Smooth muscle cell (in vitro differentiated cells): ENCODE data around the gene FHAD1. TPM values are rescaled to one million over a fixed set of nuclear protein-coding genes. Genes with fewer than 3 reads are reported as not detected.

Experiments used
- DNase-seq: peaks from one replicate; lab custom pipeline; 2025; ENCODE audit not compliant: unreplicated experiment; lab: John Stamatoyannopoulos, UW
- H2AFZ ChIP-seq: fragments of 200-600 bp; sonication (generic); 2 replicates; pipeline ENCODE4 v1.6.0; 2016; ENCODE audit warnings: antibody characterized with exemption, low read depth, mild to moderate bottlenecking
- H3F3A ChIP-seq: fragments of 200-600 bp; sonication (generic); 2 replicates; pipeline ENCODE4 v1.6.0; 2017; ENCODE audit warnings: antibody characterized with exemption, low read depth
- H3K27ac ChIP-seq: fragments of 200-600 bp; sonication (generic); 2 replicates; pipeline ENCODE4 v1.5.1; 2016; ENCODE audit warnings: low read depth, mild to moderate bottlenecking
- H3K27me3 ChIP-seq: fragments of 200-600 bp; sonication (generic); 2 replicates; pipeline ENCODE4 v1.6.1; 2016; ENCODE audit warnings: low read depth, mild to moderate bottlenecking
- H3K36me3 ChIP-seq: fragments of 200-600 bp; sonication (generic); 2 replicates; pipeline ENCODE4 v1.5.1; 2016; ENCODE audit warnings: low read depth
- H3K4me1 ChIP-seq: fragments of 200-600 bp; sonication (generic); 2 replicates; pipeline ENCODE4 v1.5.1; 2016; ENCODE audit warnings: low read depth
- H3K4me2 ChIP-seq: fragments of 200-600 bp; sonication (generic); 2 replicates; pipeline ENCODE4 v1.6.0; 2016; ENCODE audit warnings: mild to moderate bottlenecking
- H3K4me3 ChIP-seq: fragments of 200-600 bp; sonication (generic); 2 replicates; pipeline ENCODE4 v1.5.1; 2016; ENCODE audit warnings: mild to moderate bottlenecking
- H3K79me2 ChIP-seq: fragments of 200-600 bp; sonication (generic); 2 replicates; pipeline ENCODE4 v1.6.0; 2016; ENCODE audit warnings: low read depth, mild to moderate bottlenecking
- H3K9ac ChIP-seq: fragments of 200-600 bp; sonication (generic); 2 replicates; pipeline ENCODE4 v1.6.0; 2016; ENCODE audit warnings: low read depth
- H3K9me3 ChIP-seq: fragments of 200-600 bp; sonication (generic); replicated peaks from 2 replicates; pipeline ENCODE4 v1.5.1; 2016; ENCODE audit warnings: low read depth
- H4K20me1 ChIP-seq: fragments of 200-600 bp; sonication (generic); 2 replicates; pipeline ENCODE4 v1.6.0; 2016; ENCODE audit warnings: low read depth
- WGBS: methylation state at CpG from one replicate; pipeline ENCODE4 v1.1.7; 2016; ENCODE audit warnings: low lambda C conversion rate; 5-methylcytosine and 5-hydroxymethylcytosine counted together
- polyA plus RNA-seq: library from polyadenylated mRNA; unstranded; fragments of >200 nt; fragmentation: Nextera tagmentation; extraction: Ambion mirVana; gene quantifications from 2 replicates; pipeline ENCODE4 v1.2.1, GENCODE V29; 2016
- total RNA-seq: library from RNA; depleted of rRNA; stranded (reverse); fragments of >200 nt; gene quantifications from 2 replicates; pipeline ENCODE4 v1.2.3, GENCODE V29; 2014
- TF ChIP-seq, protein P1 (sequence below): fragments of 200-600 bp; sonication (generic); IDR thresholded peaks from 2 replicates; pipeline ENCODE4 v1.5.1; 2017; ENCODE audit warnings: borderline replicate concordance, mild to moderate bottlenecking, antibody characterized with exemption; ENCODE audit not compliant: insufficient read depth, poor library complexity, severe bottlenecking

Gene FHAD1
- total and polyA plus RNA-seq, 2 experiments from 2014 or later: 0.33 TPM; not detected in 1

DNA sequence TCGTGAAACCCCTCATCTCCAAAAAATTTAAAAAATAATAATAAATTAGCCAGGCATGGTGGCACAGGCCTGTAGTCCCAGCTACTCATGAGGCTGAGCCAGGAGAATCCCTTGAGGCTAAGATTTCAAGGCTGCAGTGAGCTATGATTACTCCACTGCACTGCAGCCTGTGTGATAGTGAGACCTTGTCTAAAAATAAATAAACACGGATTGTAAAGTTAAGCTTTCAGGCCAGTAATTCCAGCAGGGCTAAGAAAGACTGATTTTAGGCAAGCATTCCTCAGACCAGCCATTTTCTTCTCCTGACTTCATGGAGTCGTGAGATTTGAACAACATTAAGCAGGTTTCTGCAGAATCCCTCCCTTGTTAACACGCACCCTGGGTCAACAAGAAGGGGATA is 85.5 kb downstream of the FHAD1 start:
- no peak overlapping the region for H3K4me3 ChIP-seq
- no peak overlapping the region for H3K9ac ChIP-seq
- no peak overlapping the region for H2AFZ ChIP-seq
- no peak overlapping the region for H3K4me2 ChIP-seq
- H3F3A ChIP-seq: peaks cover 4% of the 10 kb centered on the region
- no peaks in the 10 kb centered on the region for H3K36me3 ChIP-seq
- no peak for DNase-seq
- 67% methylated on average over 4 of the region's 4 CpGs for WGBS
- no peaks in the 10 kb centered on the region for H3K9me3 ChIP-seq
- no peak overlapping the region for H3K27ac ChIP-seq
- TF ChIP-seq, protein P1, sequence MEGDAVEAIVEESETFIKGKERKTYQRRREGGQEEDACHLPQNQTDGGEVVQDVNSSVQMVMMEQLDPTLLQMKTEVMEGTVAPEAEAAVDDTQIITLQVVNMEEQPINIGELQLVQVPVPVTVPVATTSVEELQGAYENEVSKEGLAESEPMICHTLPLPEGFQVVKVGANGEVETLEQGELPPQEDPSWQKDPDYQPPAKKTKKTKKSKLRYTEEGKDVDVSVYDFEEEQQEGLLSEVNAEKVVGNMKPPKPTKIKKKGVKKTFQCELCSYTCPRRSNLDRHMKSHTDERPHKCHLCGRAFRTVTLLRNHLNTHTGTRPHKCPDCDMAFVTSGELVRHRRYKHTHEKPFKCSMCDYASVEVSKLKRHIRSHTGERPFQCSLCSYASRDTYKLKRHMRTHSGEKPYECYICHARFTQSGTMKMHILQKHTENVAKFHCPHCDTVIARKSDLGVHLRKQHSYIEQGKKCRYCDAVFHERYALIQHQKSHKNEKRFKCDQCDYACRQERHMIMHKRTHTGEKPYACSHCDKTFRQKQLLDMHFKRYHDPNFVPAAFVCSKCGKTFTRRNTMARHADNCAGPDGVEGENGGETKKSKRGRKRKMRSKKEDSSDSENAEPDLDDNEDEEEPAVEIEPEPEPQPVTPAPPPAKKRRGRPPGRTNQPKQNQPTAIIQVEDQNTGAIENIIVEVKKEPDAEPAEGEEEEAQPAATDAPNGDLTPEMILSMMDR: no peak
- H3K79me2 ChIP-seq: no peaks in the 10 kb centered on the region
- H4K20me1 ChIP-seq: no peaks in the 10 kb centered on the region
- no peaks in the 10 kb centered on the region for H3K4me1 ChIP-seq
- peaks cover 58% of the 10 kb centered on the region for H3K27me3 ChIP-seq

- peaks cover 4% of the 10 kb centered on the region for H3F3A ChIP-seq
- H3K4me2 ChIP-seq: no peak overlapping the region
- H3K4me3 ChIP-seq: no peak overlapping the region
- no peaks in the 10 kb centered on the region for H3K36me3 ChIP-seq
- H3K4me1 ChIP-seq: no peaks in the 10 kb centered on the region
- no peaks in the 10 kb centered on the region for H3K79me2 ChIP-seq
- DNase-seq: no peak
- no peaks in the 10 kb centered on the region for H3K9me3 ChIP-seq
- WGBS: 90% methylated on average over 11 of the region's 11 CpGs
- peaks cover 58% of the 10 kb centered on the region for H3K27me3 ChIP-seq
- TF ChIP-seq, protein P1: no peak
- no peak overlapping the region for H3K27ac ChIP-seq
- no peak overlapping the region for H2AFZ ChIP-seq
- no peak overlapping the region for H3K9ac ChIP-seq
- no peaks in the 10 kb centered on the region for H4K20me1 ChIP-seq
These were observed 86.1 kb downstream of the FHAD1 start for GRCh38 chr1:15332952-15333715.

- H3K4me1 ChIP-seq: no peaks in the 10 kb centered on the region
- WGBS: 83% methylated on average over 10 of the region's 10 CpGs
- H3K36me3 ChIP-seq: no peaks in the 10 kb centered on the region
- peaks cover 4% of the 10 kb centered on the region for H3F3A ChIP-seq
- H3K79me2 ChIP-seq: no peaks in the 10 kb centered on the region
- no peak overlapping the region for H3K4me2 ChIP-seq
- H2AFZ ChIP-seq: no peak overlapping the region
- no peak for DNase-seq
- H3K27ac ChIP-seq: no peak overlapping the region
- no peak overlapping the region for H3K9ac ChIP-seq
- H3K4me3 ChIP-seq: no peak overlapping the region
- peaks cover 53% of the 10 kb centered on the region for H3K27me3 ChIP-seq
- TF ChIP-seq, protein P1: no peak
- no peaks in the 10 kb centered on the region for H3K9me3 ChIP-seq
- no peaks in the 10 kb centered on the region for H4K20me1 ChIP-seq
These were observed 88.0 kb downstream of the FHAD1 start for GRCh38 chr1:15334995-15335394.

DNA sequence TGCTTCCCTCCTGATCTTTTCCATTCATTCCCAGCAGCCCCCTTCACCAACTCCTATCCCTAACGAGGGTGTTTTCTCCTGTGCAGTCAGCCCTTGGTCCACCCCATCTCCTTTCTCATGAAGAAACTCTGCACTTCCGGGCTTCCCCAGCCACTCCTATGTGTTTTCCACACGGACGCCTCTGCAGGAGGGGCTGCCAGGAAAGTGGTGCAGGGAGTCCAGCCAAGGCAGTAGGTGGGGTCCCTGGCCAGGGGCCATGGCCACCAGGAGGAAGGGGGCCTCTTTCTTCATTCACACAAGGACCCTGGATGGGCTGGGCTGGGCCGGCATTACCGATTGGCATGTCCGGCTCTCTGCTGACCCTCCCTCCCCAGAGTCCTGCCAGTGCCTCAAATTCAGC is 89.8 kb downstream of the FHAD1 start:
- H3K27ac ChIP-seq: no peak overlapping the region
- peaks cover 39% of the 10 kb centered on the region for H3K27me3 ChIP-seq
- peaks cover 15% of the 10 kb centered on the region for H3F3A ChIP-seq
- H3K4me2 ChIP-seq: no peak overlapping the region
- no peak overlapping the region for H3K9ac ChIP-seq
- no peaks in the 10 kb centered on the region for H3K36me3 ChIP-seq
- WGBS: 96% methylated on average over 7 of the region's 7 CpGs
- no peaks in the 10 kb centered on the region for H3K9me3 ChIP-seq
- no peaks in the 10 kb centered on the region for H4K20me1 ChIP-seq
- no peak overlapping the region for H2AFZ ChIP-seq
- DNase-seq: no peak
- no peak overlapping the region for H3K4me3 ChIP-seq
- no peaks in the 10 kb centered on the region for H3K4me1 ChIP-seq
- H3K79me2 ChIP-seq: no peaks in the 10 kb centered on the region
- TF ChIP-seq, protein P1: no peak
